ENCODE results near the gene DOP1B.

Gene DOP1B

DNA sequence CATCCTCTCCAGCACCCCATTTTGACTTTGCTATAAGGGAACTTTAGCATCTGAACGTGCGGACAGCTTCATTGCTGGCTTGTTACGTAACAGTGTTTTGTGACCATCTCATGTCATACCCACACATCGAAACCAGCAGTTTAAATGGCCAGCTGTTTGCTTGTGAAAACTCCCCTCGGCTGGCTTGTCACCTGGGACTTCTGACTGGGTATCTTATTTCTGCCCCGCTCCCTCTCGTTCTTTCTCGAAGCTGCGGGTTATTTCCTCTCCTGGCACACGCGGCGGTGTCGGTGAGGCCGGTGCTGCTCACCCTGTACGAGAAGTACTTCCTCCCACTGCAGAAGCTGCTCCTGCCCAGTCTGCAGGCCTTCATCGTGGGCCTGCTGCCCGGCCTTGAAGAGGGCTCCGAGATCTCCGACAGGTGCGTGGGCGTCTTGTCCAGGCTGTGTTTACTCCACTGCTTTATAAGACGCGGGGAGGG is 43.5 kb downstream of the DOP1B start:
- no peaks in the 10 kb centered on the region for H4K20me1 ChIP-seq
- H3K9ac ChIP-seq = no peak overlapping the region
- H3K9me3 ChIP-seq (replicated peaks in 1 of 11) = no peaks in the 10 kb centered on the region
- TF ChIP-seq Cebpa-rat (IDR thresholded peaks at IDR 0.05) = no peak
- H3K36me3 ChIP-seq = peaks cover 0 to 44% (median 12%) of the 10 kb centered on the region in 11 experiments; a peak in 13 of 22 replicates
- H3K4me2 ChIP-seq = no peak overlapping the region
- H3K4me3 ChIP-seq = no peak overlapping the region
- H3K4me1 ChIP-seq = peaks cover 0 to 7% (median 0%) of the 10 kb centered on the region in 10 experiments; a peak in 5 of 20 replicates
- H3K27ac ChIP-seq = no peak overlapping the region
- H3K27me3 ChIP-seq = no peaks in the 10 kb centered on the region

DNA sequence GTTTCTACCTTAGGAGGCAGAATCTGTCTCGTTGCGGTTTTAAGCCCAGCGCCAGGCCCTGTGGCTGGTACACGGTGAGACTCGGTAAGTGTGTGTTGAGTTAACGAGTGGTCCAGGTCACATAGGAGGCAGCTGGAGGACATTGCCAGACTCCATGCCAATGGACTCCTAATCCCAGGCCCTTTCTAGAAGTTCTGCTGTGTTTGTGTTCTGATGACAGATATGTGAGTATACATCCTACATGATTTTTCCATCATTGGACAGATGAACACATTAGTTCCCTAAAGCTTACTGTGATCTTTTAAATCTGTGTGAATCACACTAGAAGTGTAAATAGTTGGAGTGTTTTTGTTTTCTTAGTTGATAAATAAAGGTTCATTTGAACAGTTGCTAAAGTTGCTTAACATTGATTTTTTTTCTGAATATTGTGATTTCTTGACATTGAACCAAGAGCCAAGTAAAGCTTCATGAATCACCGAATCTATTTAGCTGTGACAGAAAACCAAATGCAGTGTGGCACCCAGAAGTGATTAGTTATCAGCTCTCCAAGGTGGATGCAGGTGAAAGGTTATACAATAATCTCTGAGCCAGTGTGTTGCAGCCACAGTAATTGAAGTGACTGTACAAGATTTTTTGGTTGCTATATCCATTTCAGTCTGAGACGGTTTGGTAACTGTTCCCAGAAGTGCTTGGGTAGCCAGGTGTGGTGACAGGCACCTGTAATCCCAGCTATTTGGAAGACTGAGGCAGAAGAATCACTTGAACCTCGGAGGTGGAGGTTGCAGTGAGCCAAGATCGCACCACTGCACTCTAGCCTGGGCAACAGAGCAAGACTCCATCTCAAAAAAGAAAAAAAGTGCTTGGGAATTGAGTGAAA is 46.3 kb downstream of the DOP1B start:
- Histone ChIP-seq H3K4me1 (peaks cover 0 to 7% (median 0%) of the 10 kb centered on the region in 10 experiments; a peak in 5 of 20 replicates), H4K20me1 (no peaks in the 10 kb centered on the region), H3K4me2 (no peak overlapping the region), H3K36me3 (peaks cover 0 to 44% (median 12%) of the 10 kb centered on the region in 11 experiments; a peak in 13 of 22 replicates), H3K27ac (no peak overlapping the region), H3K27me3 (no peaks in the 10 kb centered on the region), H3K9me3 (replicated peaks in 1 of 11) (no peaks in the 10 kb centered on the region), H3K4me3 (no peak overlapping the region), H3K9ac (no peak overlapping the region)
- no peak for TF ChIP-seq Cebpa-rat (IDR thresholded peaks at IDR 0.05)

DNA sequence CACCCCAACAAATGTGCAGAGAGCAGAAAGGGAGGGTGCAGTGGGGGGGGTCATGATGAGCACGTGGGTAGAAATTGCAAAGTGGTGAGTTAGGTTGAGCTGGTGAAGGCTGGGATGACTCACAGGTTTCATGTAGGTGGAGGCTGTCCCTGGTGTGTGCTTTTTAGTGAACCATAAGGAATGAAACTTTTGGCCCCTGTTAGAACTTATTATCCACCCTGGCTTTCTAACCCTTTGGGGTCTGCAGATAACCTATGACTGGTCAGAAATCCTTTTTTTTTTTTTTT is 46.9 kb downstream of the DOP1B start:
- Histone ChIP-seq H3K4me3 (no peak overlapping the region), H4K20me1 (no peaks in the 10 kb centered on the region), H3K4me2 (no peak overlapping the region), H3K4me1 (peaks cover 0 to 7% (median 0%) of the 10 kb centered on the region in 10 experiments; a peak in 5 of 20 replicates), H3K27ac (no peak overlapping the region), H3K9me3 (replicated peaks in 1 of 11) (no peaks in the 10 kb centered on the region), H3K9ac (no peak overlapping the region), H3K27me3 (no peaks in the 10 kb centered on the region), H3K36me3 (peaks cover 0 to 39% (median 11%) of the 10 kb centered on the region in 11 experiments; a peak in 13 of 22 replicates)
- TF ChIP-seq Cebpa-rat (IDR thresholded peaks at IDR 0.05) = no peak

DNA sequence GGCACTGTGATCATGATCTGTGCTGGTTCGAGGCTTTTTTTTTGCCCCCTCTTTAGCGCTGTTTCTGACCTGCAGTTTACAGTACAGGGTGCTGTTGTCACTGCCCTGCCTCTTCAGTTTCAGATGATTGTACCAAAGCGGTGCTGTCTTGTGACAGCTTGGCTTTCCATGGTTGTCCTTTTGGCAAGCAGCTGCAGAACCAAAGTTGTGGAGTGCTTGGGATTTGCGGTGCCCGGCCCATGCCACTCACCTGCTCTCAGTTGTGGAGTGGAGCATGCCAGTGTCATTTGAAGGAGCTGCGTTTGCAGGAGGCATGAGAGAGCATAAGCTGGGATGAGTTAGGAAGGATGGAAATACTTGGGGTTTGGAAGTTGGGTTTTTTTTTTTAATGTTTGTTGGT is 48.4 kb downstream of the DOP1B start:
- H3K4me2 ChIP-seq = no peak overlapping the region
- no peaks in the 10 kb centered on the region for H3K9me3 ChIP-seq (replicated peaks in 1 of 11)
- no peak overlapping the region for H3K9ac ChIP-seq
- no peaks in the 10 kb centered on the region for H3K27me3 ChIP-seq
- TF ChIP-seq Cebpa-rat (IDR thresholded peaks at IDR 0.05) = no peak
- peaks cover 0 to 28% (median 8%) of the 10 kb centered on the region in 11 experiments; a peak in 11 of 22 replicates for H3K36me3 ChIP-seq
- peaks cover 0 to 12% (median 2%) of the 10 kb centered on the region in 10 experiments; a peak in 9 of 20 replicates for H3K4me1 ChIP-seq
- no peak overlapping the region for H3K4me3 ChIP-seq
- H4K20me1 ChIP-seq = no peaks in the 10 kb centered on the region
- no peak overlapping the region for H3K27ac ChIP-seq

DNA sequence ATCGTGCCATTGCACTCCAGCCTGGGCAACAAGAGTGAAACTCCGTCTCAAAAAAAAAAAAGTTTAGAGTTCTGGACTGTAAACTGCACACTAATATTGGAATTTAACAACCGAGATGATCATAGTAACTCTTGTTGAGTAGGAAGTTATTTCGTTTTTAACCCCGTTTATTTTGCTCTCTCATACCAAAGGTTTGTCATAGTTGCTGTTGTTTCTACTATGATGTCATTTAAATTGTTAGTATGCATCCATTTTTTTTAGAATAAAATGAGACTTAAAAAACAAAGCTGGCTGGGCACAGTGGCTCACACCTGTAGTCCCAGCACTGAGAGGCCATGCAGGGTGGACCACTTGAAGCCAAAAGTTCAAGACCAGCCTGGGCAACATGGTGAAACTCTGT is 49.3 kb downstream of the DOP1B start:
- Histone ChIP-seq H3K36me3 (peaks cover 0 to 18% (median 6%) of the 10 kb centered on the region in 11 experiments; a peak in 9 of 22 replicates), H3K27ac (no peak overlapping the region), H4K20me1 (no peaks in the 10 kb centered on the region), H3K9me3 (replicated peaks in 1 of 11) (no peaks in the 10 kb centered on the region), H3K4me1 (peaks cover 0 to 22% (median 2%) of the 10 kb centered on the region in 10 experiments; a peak in 9 of 20 replicates), H3K4me2 (no peak overlapping the region), H3K4me3 (no peak overlapping the region), H3K9ac (no peak overlapping the region), H3K27me3 (no peaks in the 10 kb centered on the region)
- no peak for TF ChIP-seq Cebpa-rat (IDR thresholded peaks at IDR 0.05)

Data from BLaER1 treated with 17β-estradiol and CSF1 and Interleukin-3, amounts not matched to agents 10 nM and 100 nM (cell line).